Activated naive CD8-positive, alpha-beta T cell treated with anti-CD3 and anti-CD28 coated beads, Interleukin-2, amount 50 U/mL, for 24 hours (primary cell): ENCODE measurements around the gene ANKRD6.

Experiments
- ATAC-seq: fragments of 150-1000 bp; cut with Tn5 transposase; one replicate; pipeline ENCODE4 v1.10.0; 2021
- DNase-seq: peaks from one replicate; pipeline ENCODE4 v3.0.0; 2021
- H3K27ac Mint-ChIP-seq: one replicate; pipeline ENCODE4 v1.8.0; 2021; ENCODE audit warnings: mild to moderate bottlenecking, mixed read lengths
- H3K27me3 Mint-ChIP-seq: one replicate; pipeline ENCODE4 v1.8.0; 2021; ENCODE audit warnings: mixed read lengths
- H3K36me3 Mint-ChIP-seq: one replicate; pipeline ENCODE4 v1.8.0; 2021; ENCODE audit warnings: low read depth, mixed read lengths
- H3K4me1 Mint-ChIP-seq: one replicate; pipeline ENCODE4 v1.8.0; 2021; ENCODE audit warnings: mixed read lengths
- H3K4me3 Mint-ChIP-seq: one replicate; pipeline ENCODE4 v1.8.0; 2021; ENCODE audit warnings: mild to moderate bottlenecking, moderate library complexity, mixed read lengths
- H3K9me3 Mint-ChIP-seq: one replicate; pipeline ENCODE4 v1.8.0; 2021; ENCODE audit warnings: mixed read lengths

Gene ANKRD6

DNA sequence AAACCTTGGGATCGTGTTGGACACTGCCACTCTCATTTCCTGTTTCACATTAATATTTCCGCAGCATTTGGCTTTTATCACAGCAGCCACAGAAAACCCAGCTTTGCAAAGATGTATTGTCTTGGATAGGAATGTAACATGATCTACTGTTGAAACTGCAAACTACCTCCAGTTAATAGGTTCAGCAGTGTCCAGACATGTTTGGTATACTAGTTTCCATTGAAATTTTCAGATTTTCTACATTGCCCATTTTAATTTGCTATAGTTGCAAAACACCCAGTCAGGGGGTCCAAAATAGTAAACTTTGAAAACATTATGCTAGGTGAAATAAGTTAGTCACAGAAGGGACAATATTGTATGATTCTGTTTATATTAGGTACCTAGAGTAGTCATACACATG, 3.3 kb downstream of the ANKRD6 start:
- peaks cover 20% of the 10 kb centered on the region for H3K4me1 Mint-ChIP-seq
- H3K9me3 Mint-ChIP-seq, result no peaks in the 10 kb centered on the region
- no peak overlapping the region for H3K27ac Mint-ChIP-seq
- ATAC-seq (no peak), DNase-seq (no peak)
- no peaks in the 10 kb centered on the region for H3K36me3 Mint-ChIP-seq
- H3K27me3 Mint-ChIP-seq, result peaks cover 12% of the 10 kb centered on the region
- H3K4me3 Mint-ChIP-seq, result no peak overlapping the region

GRCh38 chr6:89438248-89438647, 5.3 kb downstream of the ANKRD6 start:
- no peak overlapping the region for H3K4me3 Mint-ChIP-seq
- ATAC-seq (no peak), DNase-seq (no peak)
- H3K36me3 Mint-ChIP-seq, result no peaks in the 10 kb centered on the region
- no peak overlapping the region for H3K27ac Mint-ChIP-seq
- H3K4me1 Mint-ChIP-seq, result peaks cover 14% of the 10 kb centered on the region
- peaks cover 12% of the 10 kb centered on the region for H3K27me3 Mint-ChIP-seq
- H3K9me3 Mint-ChIP-seq, result no peaks in the 10 kb centered on the region

DNA sequence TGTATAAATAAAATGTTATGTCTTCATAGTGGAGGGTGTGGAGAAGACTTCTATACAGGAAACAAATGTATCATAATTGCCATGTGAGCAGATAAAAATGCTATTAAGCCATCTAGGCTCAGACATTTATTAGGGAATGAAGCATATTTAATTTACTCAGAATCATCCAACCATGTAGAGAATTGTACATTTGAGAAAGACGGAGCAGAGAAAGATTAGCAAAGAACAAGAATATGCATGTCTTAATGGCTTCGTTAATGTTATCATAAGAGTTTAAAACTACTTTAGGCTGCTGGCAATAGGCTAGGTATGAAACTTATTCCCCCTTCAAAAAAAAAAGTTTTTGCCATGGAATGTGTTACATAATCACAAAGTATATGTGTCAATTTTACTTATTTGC, 6.1 kb downstream of the ANKRD6 start:
- no peak for ATAC-seq
- Mint-ChIP-seq H3K4me1 (peaks cover 10% of the 10 kb centered on the region), H3K9me3 (no peaks in the 10 kb centered on the region), H3K27me3 (peaks cover 8% of the 10 kb centered on the region), H3K36me3 (no peaks in the 10 kb centered on the region), H3K4me3 (no peak overlapping the region), H3K27ac (no peak overlapping the region)
- DNase-seq, result no peak

DNA sequence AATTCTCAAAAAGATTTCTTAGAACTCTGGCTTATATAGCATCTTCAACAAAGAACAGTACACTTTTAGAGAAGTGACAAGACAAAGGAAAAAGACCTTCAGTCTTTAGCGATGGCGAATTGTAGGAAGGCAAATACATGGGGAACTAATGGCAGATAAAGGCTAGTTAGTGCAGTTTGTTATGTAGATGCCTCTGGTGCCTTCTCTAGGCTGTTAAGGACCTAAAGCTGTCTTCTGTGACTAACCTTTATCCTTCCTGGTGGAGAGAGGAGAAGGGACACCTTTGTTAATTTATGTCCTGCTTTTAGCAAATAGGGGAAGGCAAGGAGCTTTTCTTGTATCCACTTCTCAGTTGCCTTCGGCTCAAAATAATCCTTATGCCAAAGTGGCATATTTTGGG, 7.2 kb downstream of the ANKRD6 start:
- H3K4me3 Mint-ChIP-seq, result no peak overlapping the region
- no peaks in the 10 kb centered on the region for H3K36me3 Mint-ChIP-seq
- ATAC-seq, result no peak
- no peak for DNase-seq
- H3K9me3 Mint-ChIP-seq, result no peaks in the 10 kb centered on the region
- peaks cover 5% of the 10 kb centered on the region for H3K27me3 Mint-ChIP-seq
- peaks cover 5% of the 10 kb centered on the region for H3K4me1 Mint-ChIP-seq
- no peak overlapping the region for H3K27ac Mint-ChIP-seq

- Mint-ChIP-seq H3K27ac (no peak overlapping the region), H3K4me3 (no peak overlapping the region), H3K36me3 (no peaks in the 10 kb centered on the region), H3K4me1 (no peaks in the 10 kb centered on the region), H3K9me3 (no peaks in the 10 kb centered on the region), H3K27me3 (no peaks in the 10 kb centered on the region)
- DNase-seq, result no peak
- no peak for ATAC-seq
Observed at GRCh38 chr6:89443658-89444057, 10.7 kb downstream of the ANKRD6 start.

DNA sequence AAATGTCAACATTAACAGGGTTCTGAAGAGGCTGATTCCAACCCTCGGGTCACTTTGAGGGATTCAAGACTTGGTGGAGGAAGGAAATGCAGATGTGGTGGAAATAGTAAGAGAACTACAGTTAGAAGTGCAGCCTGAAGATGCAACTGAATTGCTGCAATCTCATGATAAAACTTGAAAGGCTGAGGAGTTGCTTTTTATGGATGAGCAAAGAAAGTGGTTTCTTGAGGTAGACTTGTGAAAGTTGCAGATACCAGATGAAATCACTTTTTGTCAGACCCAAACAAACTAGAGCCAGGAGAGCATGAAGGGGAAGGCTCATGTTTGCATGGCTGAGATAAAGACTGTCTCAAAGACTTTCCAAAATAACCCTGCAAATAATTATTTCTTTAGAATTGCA, 16.2 kb downstream of the ANKRD6 start:
- Mint-ChIP-seq H3K36me3 (no peaks in the 10 kb centered on the region), H3K4me1 (no peaks in the 10 kb centered on the region), H3K4me3 (no peak overlapping the region), H3K27ac (no peak overlapping the region), H3K9me3 (no peaks in the 10 kb centered on the region), H3K27me3 (no peaks in the 10 kb centered on the region)
- DNase-seq, result no peak
- no peak for ATAC-seq

DNA sequence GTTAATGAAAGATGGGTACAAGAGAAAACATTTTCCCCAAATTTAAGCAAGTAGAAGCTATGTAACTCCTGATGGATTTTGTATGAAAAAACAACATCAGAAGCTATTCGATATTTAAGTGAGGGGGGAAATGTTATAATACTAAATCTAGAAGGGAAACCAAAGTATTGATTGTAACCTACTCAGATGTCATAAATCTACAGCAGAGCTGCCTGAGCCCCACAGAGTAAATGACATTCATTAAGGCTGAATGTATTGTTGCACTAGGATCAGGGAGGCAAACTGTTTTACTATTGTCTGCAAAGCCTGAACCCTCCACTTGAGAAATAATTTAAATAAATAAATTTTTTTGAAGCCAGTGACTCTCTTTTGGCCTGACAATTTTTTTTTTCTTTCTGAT, 19.3 kb downstream of the ANKRD6 start:
- Mint-ChIP-seq H3K27ac (no peak overlapping the region), H3K27me3 (no peaks in the 10 kb centered on the region), H3K9me3 (peaks cover 7% of the 10 kb centered on the region), H3K36me3 (no peaks in the 10 kb centered on the region), H3K4me3 (no peak overlapping the region), H3K4me1 (no peaks in the 10 kb centered on the region)
- DNase-seq (no peak), ATAC-seq (no peak)

- Mint-ChIP-seq H3K36me3 (no peaks in the 10 kb centered on the region), H3K4me1 (no peaks in the 10 kb centered on the region), H3K27ac (no peak overlapping the region), H3K27me3 (no peaks in the 10 kb centered on the region), H3K9me3 (peaks cover 7% of the 10 kb centered on the region), H3K4me3 (no peak overlapping the region)
- no peak for DNase-seq
- ATAC-seq, result no peak
Observed at GRCh38 chr6:89454300-89454699, 21.3 kb downstream of the ANKRD6 start.

- Mint-ChIP-seq H3K27me3 (no peaks in the 10 kb centered on the region), H3K9me3 (peaks cover 7% of the 10 kb centered on the region), H3K4me1 (no peaks in the 10 kb centered on the region), H3K27ac (no peak overlapping the region), H3K36me3 (no peaks in the 10 kb centered on the region), H3K4me3 (no peak overlapping the region)
- DNase-seq (no peak), ATAC-seq (no peak)
Observed at GRCh38 chr6:89458704-89459103, 25.8 kb downstream of the ANKRD6 start.

GRCh38 chr6:89459501-89459900, 26.5 kb downstream of the ANKRD6 start:
- ATAC-seq (no peak), DNase-seq (no peak)
- Mint-ChIP-seq H3K4me3 (no peak overlapping the region), H3K4me1 (no peaks in the 10 kb centered on the region), H3K9me3 (peaks cover 7% of the 10 kb centered on the region), H3K27me3 (no peaks in the 10 kb centered on the region), H3K36me3 (no peaks in the 10 kb centered on the region), H3K27ac (no peak overlapping the region)

DNA sequence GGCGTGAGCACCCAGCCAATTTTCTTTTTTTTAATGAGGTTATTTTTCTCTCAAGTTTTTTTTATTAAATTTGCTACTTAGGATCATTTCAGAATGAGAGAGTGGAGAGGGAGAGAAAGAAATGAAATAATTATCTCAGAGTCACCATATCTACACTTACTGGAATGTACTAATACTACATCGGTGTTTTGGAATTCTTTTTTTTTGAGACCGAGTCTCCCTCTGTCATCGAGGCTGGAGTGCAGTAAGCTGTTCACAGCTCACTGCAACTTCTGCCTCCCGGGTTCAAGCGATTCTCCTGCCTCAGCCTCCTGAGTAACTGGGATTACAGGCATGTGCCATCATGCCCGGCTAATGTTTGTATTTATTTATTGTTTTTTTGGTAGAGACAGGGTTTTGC, 27.8 kb downstream of the ANKRD6 start:
- no peaks in the 10 kb centered on the region for H3K4me1 Mint-ChIP-seq
- DNase-seq (no peak), ATAC-seq (no peak)
- H3K36me3 Mint-ChIP-seq, result no peaks in the 10 kb centered on the region
- no peak overlapping the region for H3K27ac Mint-ChIP-seq
- peaks cover 7% of the 10 kb centered on the region for H3K9me3 Mint-ChIP-seq
- no peak overlapping the region for H3K4me3 Mint-ChIP-seq
- no peaks in the 10 kb centered on the region for H3K27me3 Mint-ChIP-seq

- H3K4me1 Mint-ChIP-seq, result no peaks in the 10 kb centered on the region
- H3K9me3 Mint-ChIP-seq, result no peaks in the 10 kb centered on the region
- no peak overlapping the region for H3K4me3 Mint-ChIP-seq
- DNase-seq (no peak), ATAC-seq (no peak)
- no peak overlapping the region for H3K27ac Mint-ChIP-seq
- H3K36me3 Mint-ChIP-seq, result no peaks in the 10 kb centered on the region
- H3K27me3 Mint-ChIP-seq, result no peaks in the 10 kb centered on the region
Observed at GRCh38 chr6:89462503-89462902, 29.6 kb downstream of the ANKRD6 start.

- Mint-ChIP-seq H3K9me3 (no peaks in the 10 kb centered on the region), H3K4me3 (no peak overlapping the region), H3K27ac (no peak overlapping the region), H3K4me1 (no peaks in the 10 kb centered on the region), H3K36me3 (no peaks in the 10 kb centered on the region), H3K27me3 (no peaks in the 10 kb centered on the region)
- DNase-seq (no peak), ATAC-seq (no peak)
Observed at GRCh38 chr6:89464295-89464694, 31.3 kb downstream of the ANKRD6 start.

DNA sequence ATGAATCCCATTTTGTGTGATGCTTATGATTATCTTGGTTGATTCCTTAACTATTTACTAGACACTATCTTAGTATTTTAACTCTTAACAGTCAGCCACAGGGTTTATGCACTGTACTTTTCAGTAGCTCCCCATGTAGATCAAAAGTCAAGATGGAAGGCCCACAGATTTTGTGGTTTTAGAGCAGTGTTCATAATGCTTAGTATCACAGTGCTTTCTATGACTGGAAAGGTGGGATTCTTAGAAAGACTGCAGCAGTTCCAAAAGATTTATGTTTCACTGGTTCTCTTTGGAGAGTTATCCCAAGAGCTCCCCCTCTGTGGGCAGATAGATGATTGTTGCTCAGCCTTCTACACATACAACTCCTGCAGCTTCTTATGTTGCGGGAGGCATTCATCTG, 34.5 kb downstream of the ANKRD6 start:
- Mint-ChIP-seq H3K27me3 (no peaks in the 10 kb centered on the region), H3K9me3 (no peaks in the 10 kb centered on the region), H3K4me3 (no peak overlapping the region), H3K27ac (no peak overlapping the region), H3K36me3 (no peaks in the 10 kb centered on the region), H3K4me1 (no peaks in the 10 kb centered on the region)
- no peak for ATAC-seq
- DNase-seq, result no peak

- Mint-ChIP-seq H3K27me3 (no peaks in the 10 kb centered on the region), H3K4me3 (no peak overlapping the region), H3K27ac (no peak overlapping the region), H3K36me3 (no peaks in the 10 kb centered on the region), H3K4me1 (no peaks in the 10 kb centered on the region), H3K9me3 (no peaks in the 10 kb centered on the region)
- DNase-seq (no peak), ATAC-seq (no peak)
Observed at GRCh38 chr6:89468998-89469397, 36.0 kb downstream of the ANKRD6 start.

DNA sequence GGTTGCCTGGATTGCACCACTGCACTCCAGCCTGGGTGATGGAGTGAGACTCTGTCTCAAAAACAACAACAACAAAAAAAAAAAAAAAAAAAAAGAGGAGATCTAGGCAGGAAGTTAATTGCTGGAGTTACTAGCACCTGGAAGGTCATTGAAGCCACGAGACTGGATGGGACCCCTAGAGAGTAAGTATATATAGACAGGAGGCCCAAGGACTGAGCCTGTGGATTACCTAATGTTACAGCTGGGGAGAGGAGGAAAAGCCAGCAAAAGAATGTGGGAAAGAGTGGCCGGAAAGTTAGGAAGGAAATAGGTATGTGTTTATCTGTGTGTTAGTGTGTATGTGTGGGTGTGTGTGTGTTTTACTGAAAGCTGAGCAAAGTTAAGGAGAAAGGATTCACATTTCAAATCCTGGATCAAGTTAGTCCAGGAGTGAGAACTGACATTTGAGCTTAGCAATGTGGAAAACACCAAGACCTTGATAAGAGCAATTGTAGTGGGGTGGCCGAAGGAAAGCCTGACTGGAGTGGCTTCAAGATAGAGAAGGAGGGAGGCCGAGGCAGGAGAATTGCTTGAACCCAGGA, 38.4 kb downstream of the ANKRD6 start:
- H3K27me3 Mint-ChIP-seq, result no peaks in the 10 kb centered on the region
- peaks cover 18% of the 10 kb centered on the region for H3K4me1 Mint-ChIP-seq
- H3K36me3 Mint-ChIP-seq, result no peaks in the 10 kb centered on the region
- ATAC-seq (no peak), DNase-seq (no peak)
- H3K27ac Mint-ChIP-seq, result no peak overlapping the region
- peaks cover 5% of the 10 kb centered on the region for H3K9me3 Mint-ChIP-seq
- H3K4me3 Mint-ChIP-seq, result no peak overlapping the region
